Progenitor cell of endocrine pancreas (in vitro differentiated cells): ENCODE results near the gene CTNNA2. TPM values are rescaled to one million over a fixed set of nuclear protein-coding genes. Genes with fewer than 3 reads are reported as not detected.

Experiments used
- DNase-seq: peaks from one replicate; pipeline ENCODE4 v3.0.0; 2021; ENCODE audit warnings: low spot score; ENCODE audit not compliant: unreplicated experiment
- H3K27ac Mint-ChIP-seq: 2 replicates; pipeline ENCODE4 v1.8.0; 2021; ENCODE audit warnings: mild to moderate bottlenecking, moderate library complexity, mixed read lengths
- H3K27me3 Mint-ChIP-seq: 2 replicates; pipeline ENCODE4 v1.8.0; 2021; ENCODE audit warnings: mixed read lengths
- H3K36me3 Mint-ChIP-seq: 2 replicates; pipeline ENCODE4 v1.8.0; 2022; ENCODE audit warnings: mixed read lengths; ENCODE audit not compliant: insufficient read depth
- H3K4me1 Mint-ChIP-seq: 2 replicates; pipeline ENCODE4 v1.8.0; 2021; ENCODE audit warnings: low read depth, mixed read lengths
- H3K4me3 Mint-ChIP-seq: 2 replicates; pipeline ENCODE4 v1.8.0; 2021; ENCODE audit warnings: low read depth, mild to moderate bottlenecking, moderate library complexity, mixed read lengths
- H3K9me3 Mint-ChIP-seq: 2 replicates; pipeline ENCODE4 v1.8.0; 2021; ENCODE audit warnings: low read depth, mixed read lengths
- CTCF ChIP-seq: fragments of 200-600 bp; sonication (generic); IDR thresholded peaks from one replicate; pipeline ENCODE4 v1.5.0; 2021; ENCODE audit warnings: antibody characterized with exemption, mild to moderate bottlenecking; ENCODE audit not compliant: unreplicated experiment
- total RNA-seq: library from RNA; stranded (reverse); gene quantifications from 2 replicates; pipeline ENCODE4 v1.2.1, GENCODE V29; 2021

The CTNNA2 gene
- total RNA-seq, 1 donor from 2014 or later = 10.2 TPM

GRCh38 chr2:79982445-79982844, 469.6 kb downstream of the CTNNA2 start:
- TF ChIP-seq CTCF = peak; percentile 47
- Mint-ChIP-seq H3K4me1 (peaks cover 2% of the 10 kb centered on the region), H3K36me3 (no peaks in the 10 kb centered on the region), H3K27me3 (no peaks in the 10 kb centered on the region), H3K27ac (no peak overlapping the region), H3K4me3 (no peak overlapping the region), H3K9me3 (no peaks in the 10 kb centered on the region)
- DNase-seq = no peak

- H3K9me3 Mint-ChIP-seq = no peaks in the 10 kb centered on the region
- H3K36me3 Mint-ChIP-seq = no peaks in the 10 kb centered on the region
- no peak for TF ChIP-seq CTCF
- H3K27ac Mint-ChIP-seq = no peak overlapping the region
- no peak for DNase-seq
- no peak overlapping the region for H3K4me3 Mint-ChIP-seq
- no peaks in the 10 kb centered on the region for H3K27me3 Mint-ChIP-seq
- peaks cover 2% of the 10 kb centered on the region for H3K4me1 Mint-ChIP-seq
These were observed 471.6 kb downstream of the CTNNA2 start for GRCh38 chr2:79984476-79984875.

GRCh38 chr2:79985145-79985544, 472.3 kb downstream of the CTNNA2 start:
- DNase-seq = no peak
- no peaks in the 10 kb centered on the region for H3K27me3 Mint-ChIP-seq
- peaks cover 2% of the 10 kb centered on the region for H3K4me1 Mint-ChIP-seq
- no peaks in the 10 kb centered on the region for H3K9me3 Mint-ChIP-seq
- H3K4me3 Mint-ChIP-seq = no peak overlapping the region
- no peak overlapping the region for H3K27ac Mint-ChIP-seq
- H3K36me3 Mint-ChIP-seq = no peaks in the 10 kb centered on the region
- no peak for TF ChIP-seq CTCF

GRCh38 chr2:79985571-79985970, 472.7 kb downstream of the CTNNA2 start:
- Mint-ChIP-seq H3K9me3 (no peaks in the 10 kb centered on the region), H3K4me3 (no peak overlapping the region), H3K36me3 (no peaks in the 10 kb centered on the region), H3K27me3 (no peaks in the 10 kb centered on the region), H3K27ac (no peak overlapping the region), H3K4me1 (peaks cover 2% of the 10 kb centered on the region)
- no peak for TF ChIP-seq CTCF
- no peak for DNase-seq

- H3K27ac Mint-ChIP-seq = no peak overlapping the region
- no peaks in the 10 kb centered on the region for H3K4me1 Mint-ChIP-seq
- no peaks in the 10 kb centered on the region for H3K9me3 Mint-ChIP-seq
- H3K4me3 Mint-ChIP-seq = no peak overlapping the region
- no peak for TF ChIP-seq CTCF
- H3K27me3 Mint-ChIP-seq = no peaks in the 10 kb centered on the region
- DNase-seq = no peak
- H3K36me3 Mint-ChIP-seq = no peaks in the 10 kb centered on the region
These were observed 480.3 kb downstream of the CTNNA2 start for GRCh38 chr2:79993144-79993543.
